ENCODE measurements around the gene TTC27.

GRCh38 chr2:32668254-32668653, 40.4 kb downstream of the TTC27 start:
- TF ChIP-seq CTCF (IDR thresholded peaks at IDR 0.05 in 4 of 5, conservative IDR thresholded peaks at IDR 0.05 in 1 of 5), result no peak
- TF ChIP-seq POLR2A (IDR thresholded peaks at IDR 0.05), result no peak

Data from gastrocnemius medialis (tissue), 4 donors.